ENCODE results near the gene PKDCC.

PKDCC gene

DNA sequence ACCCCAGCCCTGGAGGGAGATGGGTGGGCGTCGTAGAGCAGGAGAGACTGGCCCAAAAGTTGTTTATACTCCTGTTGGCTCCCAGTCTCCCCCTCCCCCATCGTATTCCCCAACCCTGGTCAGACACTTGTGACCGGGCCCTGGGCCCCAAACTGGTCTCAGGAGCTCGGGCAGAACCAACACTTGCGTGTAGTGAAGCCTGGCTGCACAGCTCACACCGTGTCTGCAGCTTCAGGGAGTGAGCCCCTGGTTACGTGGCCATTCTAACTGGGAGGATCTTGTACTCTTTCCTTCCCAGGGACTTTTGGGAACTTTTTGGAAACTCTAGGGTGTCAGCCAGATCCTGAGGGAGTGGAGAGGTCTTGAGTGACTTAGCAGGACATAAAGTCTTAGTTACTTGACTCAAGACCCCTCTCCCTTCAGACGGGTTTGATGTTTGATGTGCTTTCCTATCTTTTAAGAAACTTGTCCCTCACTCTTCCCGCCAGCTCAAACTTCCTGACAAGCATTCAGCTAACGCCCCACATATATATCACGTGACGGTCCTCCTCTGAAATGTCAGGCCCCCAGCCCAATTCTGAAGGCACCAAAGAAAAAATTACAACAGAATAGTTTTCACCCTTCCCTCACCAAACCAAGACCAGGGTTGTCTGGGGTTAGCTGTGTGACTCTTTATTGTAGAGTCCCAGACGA, 2.3 kb downstream of the PKDCC start:
- DNase-seq (ENCODE audit: low read depth) = no peak

- DNase-seq (ENCODE audit: low read depth) = no peak
Measured at GRCh38 chr2:42050703-42051542, 3.1 kb downstream of the PKDCC start.

GRCh38 chr2:42051543-42052235, 3.9 kb downstream of the PKDCC start:
- DNase-seq (ENCODE audit: low read depth) = no peak

DNA sequence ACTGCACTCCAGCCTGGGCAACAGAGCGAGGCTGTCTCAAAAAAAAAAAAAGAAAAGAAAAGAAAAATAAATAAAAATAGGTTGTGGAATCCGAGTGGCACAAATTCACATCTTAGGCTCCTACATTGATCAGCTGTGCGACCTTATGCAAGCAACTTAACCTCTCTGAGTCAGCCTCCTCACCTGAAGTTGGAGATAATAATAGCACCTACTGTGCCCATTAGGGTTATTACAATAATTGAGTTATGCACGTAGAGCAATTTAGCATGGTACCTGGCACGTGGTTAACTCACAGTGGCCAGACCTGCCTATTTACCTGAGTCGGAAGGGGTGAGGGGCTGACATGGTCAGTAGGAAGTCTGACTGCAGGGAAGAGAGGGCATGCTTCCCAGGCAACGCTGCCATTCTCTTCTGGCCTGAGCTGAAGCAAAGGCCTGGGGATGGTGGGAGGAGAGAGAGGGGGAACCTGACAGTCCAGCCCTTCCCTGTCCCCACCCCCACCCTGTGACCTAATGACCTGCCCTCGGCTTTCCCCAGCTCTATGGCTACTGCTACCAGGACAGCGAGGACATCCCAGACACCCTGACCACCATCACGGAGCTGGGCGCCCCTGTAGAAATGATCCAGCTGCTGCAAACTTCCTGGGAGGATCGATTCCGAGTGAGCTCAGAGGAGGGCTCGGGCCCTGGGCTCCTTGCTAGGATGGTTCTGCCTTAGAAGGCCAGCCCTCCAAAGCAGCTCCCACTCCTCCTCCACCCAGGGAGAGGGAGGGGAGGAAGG, 5.1 kb downstream of the PKDCC start:
- DNase-seq (ENCODE audit: low read depth) = no peak

- DNase-seq (ENCODE audit: low read depth) = no peak
Measured at GRCh38 chr2:42053482-42053790, 5.6 kb downstream of the PKDCC start.

GRCh38 chr2:42053791-42054701, 6.2 kb downstream of the PKDCC start:
- DNase-seq (ENCODE audit: low read depth) = no peak

- DNase-seq (ENCODE audit: low read depth) = no peak
Measured at GRCh38 chr2:42054714-42055430, 7.1 kb downstream of the PKDCC start.

GRCh38 chr2:42055573-42056514, 8.0 kb downstream of the PKDCC start:
- no peak for DNase-seq (ENCODE audit: low read depth)

DNA sequence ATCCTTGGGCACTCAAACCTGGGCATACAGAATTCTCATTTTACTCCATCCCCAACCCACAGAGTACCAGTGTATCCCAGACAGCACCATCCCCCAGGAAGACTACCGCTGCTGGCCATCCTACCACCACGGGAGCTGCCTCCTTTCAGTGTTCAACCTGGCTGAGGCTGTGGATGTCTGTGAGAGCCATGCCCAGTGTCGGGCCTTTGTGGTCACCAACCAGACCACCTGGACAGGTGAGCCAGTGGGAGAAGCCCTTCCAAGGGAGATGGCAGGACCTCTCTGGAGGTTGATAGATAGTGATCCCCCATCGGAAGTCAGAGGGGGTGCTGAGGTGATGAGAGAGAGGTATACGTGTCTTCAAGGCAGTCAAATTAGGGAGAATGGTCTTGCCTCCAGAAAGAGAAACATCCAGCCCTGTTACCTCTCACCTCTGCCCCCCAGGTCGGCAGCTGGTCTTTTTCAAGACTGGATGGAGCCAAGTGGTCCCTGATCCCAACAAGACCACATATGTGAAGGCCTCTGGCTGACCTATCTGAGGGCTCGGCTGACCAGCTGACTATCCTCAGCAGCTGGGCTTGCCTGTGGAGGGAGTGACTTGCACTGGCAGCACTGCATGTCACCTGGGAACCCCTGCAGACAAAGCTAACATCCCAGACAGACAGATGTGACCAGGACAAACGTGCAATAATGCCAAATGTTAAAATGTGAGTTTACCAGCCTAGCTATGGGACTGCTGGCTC, 9.5 kb downstream of the PKDCC start:
- DNase-seq (ENCODE audit: low read depth) = no peak

DNA sequence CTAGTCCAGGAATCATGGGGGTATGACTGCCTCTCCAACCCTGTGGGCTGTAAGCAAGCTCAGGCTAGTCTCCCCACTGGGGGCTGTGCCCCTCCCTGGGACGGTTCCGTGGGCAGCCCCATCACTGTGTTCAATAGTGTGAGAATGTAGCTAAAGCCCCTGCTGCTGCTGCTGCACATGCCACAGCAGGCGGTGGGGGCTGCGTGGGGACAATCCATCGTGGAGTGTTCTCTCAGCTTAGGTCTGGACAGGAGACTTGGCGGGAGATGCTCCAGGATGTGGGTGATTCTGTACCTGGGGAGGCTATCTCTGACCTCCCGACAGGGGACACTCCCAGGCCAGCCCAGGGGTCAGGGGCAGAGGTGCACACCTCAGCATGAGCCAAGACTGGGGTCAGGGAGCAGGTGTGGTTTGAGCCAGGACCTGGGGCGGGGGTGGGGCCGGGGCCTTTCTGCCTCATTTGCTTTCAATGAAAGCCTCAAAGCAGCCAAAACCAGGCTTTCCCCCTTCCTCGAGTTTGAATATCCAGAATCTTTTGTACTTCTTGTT, 10.2 kb downstream of the PKDCC start:
- DNase-seq (ENCODE audit: low read depth) = no peak

DNA sequence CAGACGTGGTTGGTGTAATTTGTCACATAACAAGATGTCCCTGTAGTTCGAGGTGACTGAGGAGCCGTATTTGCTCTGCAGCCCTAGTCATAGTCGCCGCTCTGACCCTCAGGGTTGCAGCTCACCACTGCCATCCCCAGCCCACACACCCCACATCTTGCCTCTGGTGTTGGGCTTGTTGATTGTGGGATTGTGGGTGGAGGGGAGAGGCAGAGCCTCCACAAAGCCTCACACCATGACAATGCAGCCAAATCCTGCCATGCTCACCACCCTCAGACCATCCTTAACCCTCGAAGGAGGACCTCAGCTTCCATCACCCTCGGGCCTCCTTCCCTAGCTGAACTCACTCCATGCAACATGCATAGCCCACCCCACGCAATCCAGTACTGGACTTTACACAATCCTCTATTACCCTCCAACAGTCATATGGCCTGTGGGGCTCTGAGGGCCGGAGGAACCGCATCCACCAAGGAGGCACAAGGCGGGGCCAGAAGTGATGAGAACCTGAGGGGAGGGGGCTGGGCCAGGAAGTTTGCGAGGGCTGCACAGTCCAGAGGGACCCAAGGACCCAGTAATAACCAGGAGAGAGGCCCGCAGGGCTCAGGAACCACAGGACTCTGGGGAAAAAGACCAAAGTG, 11.6 kb downstream of the PKDCC start:
- DNase-seq (ENCODE audit: low read depth) = no peak

DNA sequence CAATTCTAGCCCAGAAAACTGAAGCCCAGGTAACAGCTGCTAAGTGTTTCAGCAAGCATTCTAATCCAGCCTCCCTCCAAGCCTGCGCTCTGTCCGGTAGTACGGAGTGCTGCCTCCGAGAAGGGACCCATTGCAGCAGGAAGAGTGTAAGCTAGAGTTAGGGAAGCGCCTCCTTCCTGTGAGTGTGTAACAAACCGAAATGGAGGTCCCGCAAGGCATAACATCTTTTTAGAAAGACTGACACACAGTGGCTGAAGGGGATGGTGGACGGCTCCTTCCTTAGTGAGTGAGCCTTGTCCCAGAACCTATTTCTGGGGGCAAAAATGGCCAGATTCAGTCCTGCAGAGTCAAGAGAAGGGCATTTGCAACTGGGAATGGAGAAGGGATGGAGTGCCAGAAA, 12.2 kb downstream of the PKDCC start:
- DNase-seq (ENCODE audit: low read depth) = no peak

DNA sequence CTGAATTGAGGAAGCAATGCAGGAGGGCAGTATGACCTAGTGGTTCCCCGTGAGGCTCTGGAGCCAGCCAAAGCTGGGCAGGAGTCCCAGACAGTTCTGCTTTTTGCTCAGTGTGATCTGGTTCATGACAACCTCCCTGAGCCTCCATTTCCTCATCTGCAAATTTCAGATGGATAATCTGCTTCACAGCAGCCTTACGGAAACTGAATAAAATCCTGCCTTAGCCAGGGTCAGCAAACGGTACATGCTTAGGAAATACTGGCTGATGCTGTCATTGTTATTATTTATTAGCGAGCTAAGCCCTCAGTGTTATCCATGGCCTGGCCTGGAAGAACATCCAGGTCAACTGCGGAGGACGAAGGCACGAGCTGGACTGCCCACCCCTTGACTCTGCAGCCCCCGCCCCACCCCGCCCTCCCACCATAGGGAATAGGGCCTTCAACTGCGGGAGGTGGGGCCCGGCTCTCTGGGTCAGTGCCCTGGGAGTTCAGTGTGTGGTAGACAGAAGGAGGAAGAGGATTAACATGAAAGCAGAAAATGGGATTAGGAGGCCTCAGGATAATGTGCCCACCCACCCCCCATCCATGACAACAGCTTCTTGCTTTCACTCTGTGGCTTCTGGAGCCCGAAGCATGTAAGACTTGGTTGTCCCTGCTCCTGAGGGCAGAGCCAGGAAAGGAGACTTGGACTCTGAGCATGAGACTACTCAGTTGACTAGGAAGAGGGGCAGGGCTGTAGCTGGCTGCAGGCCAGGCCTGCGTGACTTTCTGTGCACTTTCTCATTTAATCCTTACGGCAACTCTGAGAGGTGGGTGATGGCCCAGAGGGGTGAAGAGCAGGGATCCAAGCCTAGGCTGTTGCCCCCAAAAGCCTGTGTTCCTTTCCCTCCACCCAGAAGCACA, 13.1 kb downstream of the PKDCC start:
- no peak for DNase-seq (ENCODE audit: low read depth)

- DNase-seq (ENCODE audit: low read depth) = no peak
Measured at GRCh38 chr2:42061839-42062238, 14.0 kb downstream of the PKDCC start.

GRCh38 chr2:42063431-42064171, 15.8 kb downstream of the PKDCC start:
- DNase-seq (ENCODE audit: low read depth) = no peak

DNA sequence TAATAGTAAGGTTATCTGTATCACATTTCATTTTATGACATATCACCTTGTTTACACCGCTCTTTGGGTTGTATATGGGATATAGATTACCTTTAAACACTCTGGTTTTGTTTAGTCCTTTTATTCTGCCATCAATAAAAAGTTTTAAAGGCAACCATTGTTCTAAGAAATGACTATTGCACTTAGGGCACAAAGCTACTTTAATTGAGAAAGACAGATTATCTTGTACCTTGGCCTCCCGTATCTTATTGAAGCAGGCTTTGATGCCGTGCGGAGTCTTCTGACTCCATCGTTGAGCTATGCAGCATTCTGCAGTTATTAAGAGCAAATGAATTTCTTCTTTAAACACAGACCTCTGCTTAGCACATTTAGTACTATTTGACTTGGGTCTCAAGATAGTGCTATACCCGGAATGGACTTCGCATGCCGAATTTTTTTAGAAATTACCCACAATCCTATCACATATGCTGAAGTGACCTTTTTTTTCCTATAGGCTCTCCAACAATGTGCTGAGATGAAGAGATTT, 16.7 kb downstream of the PKDCC start:
- no peak for DNase-seq (ENCODE audit: low read depth)

All from activated gamma-delta T cell treated with anti-CD3 and anti-CD28 coated beads, Interleukin-2, amount 50 U/mL, for 16 hours (primary cell).